Naive thymus-derived CD4-positive, alpha-beta T cell (primary cell): ENCODE data around the gene SFXN5. TPM values are rescaled to one million over a fixed set of nuclear protein-coding genes. Genes with fewer than 3 reads are reported as not detected.
A peak's percentile ranks its signal among the peaks of the same experiment; 100 is the strongest.

Source experiments
- ATAC-seq: fragments of 150-1000 bp; cut with Tn5 transposase; 2 replicates; pipeline ENCODE4 v1.10.0; 2021; ENCODE audit warnings: mild to moderate bottlenecking, moderate library complexity
- CTCF ChIA-PET: fragments of 350-600 bp; sonication (Branson Sonifier 250); formaldehyde crosslinking; loops from one replicate; lab custom pipeline; 2021; ENCODE audit warnings: antibody characterized with exemption; lab: Charles Lee
- POLR2A ChIA-PET: fragments of 350-600 bp; sonication (Branson Sonifier 250); formaldehyde crosslinking; loops from one replicate; lab custom pipeline; 2021; ENCODE audit warnings: antibody characterized with exemption, inconsistent platforms; lab: Charles Lee
- DNase-seq, 9 donors: peaks; one replicate each; pipeline versions ENCODE4 v3.0.0 to v3.0.0-alpha.2; 2020 to 2022; ENCODE audit warnings: mixed read lengths in 1 of 9
- H3K27ac ChIP-seq: one replicate; pipeline ENCODE4 v1.7.0; 2013; ENCODE audit warnings: mild to moderate bottlenecking, low read depth, low read length, moderate library complexity
- H3K27me3 ChIP-seq, 2 donors: one replicate each; pipeline ENCODE4 v1.7.0; 2013; ENCODE audit warnings: low read length in 2 of 2, mild to moderate bottlenecking in 2 of 2, moderate library complexity in 2 of 2; ENCODE audit not compliant: control insufficient read depth in 2 of 2, insufficient read depth in 2 of 2
- H3K36me3 ChIP-seq, 3 experiments: 1 replicate in 2 of 3; 2 replicates in 1 of 3; pipeline ENCODE4 v1.7.0; 2013; ENCODE audit warnings: low read length in 3 of 3, mild to moderate bottlenecking in 3 of 3, moderate library complexity in 1 of 3; ENCODE audit not compliant: insufficient read depth in 3 of 3, control insufficient read depth in 2 of 3
- H3K4me1 ChIP-seq, 2 donors: one replicate each; pipeline ENCODE4 v1.7.0; 2013; ENCODE audit warnings: low read length in 2 of 2, mild to moderate bottlenecking in 2 of 2, moderate library complexity in 1 of 2; ENCODE audit not compliant: control insufficient read depth in 2 of 2, insufficient read depth in 2 of 2
- H3K4me3 ChIP-seq: 2 replicates; pipeline ENCODE4 v1.7.0; 2013; ENCODE audit warnings: mild to moderate bottlenecking, low read length
- H3K9me3 ChIP-seq, 3 experiments: 1 replicate in 2 of 3; 2 replicates in 1 of 3; pipeline ENCODE4 v1.7.0; 2013; ENCODE audit warnings: low read length in 3 of 3; ENCODE audit not compliant: control insufficient read depth in 2 of 3
- H3K27ac Mint-ChIP-seq, 9 donors: one replicate each; pipeline ENCODE4 v1.8.0; 2020 to 2022; ENCODE audit warnings: mixed read lengths in 9 of 9, mild to moderate bottlenecking in 8 of 9, moderate library complexity in 5 of 9, inconsistent platforms in 2 of 9
- H3K27me3 Mint-ChIP-seq, 5 donors: one replicate each; pipeline ENCODE4 v1.8.0; 2021 to 2022; ENCODE audit warnings: mixed read lengths in 5 of 5, mild to moderate bottlenecking in 1 of 5
- H3K36me3 Mint-ChIP-seq, 5 donors: one replicate each; pipeline ENCODE4 v1.8.0; 2020 to 2022; ENCODE audit warnings: mixed read lengths in 5 of 5, mild to moderate bottlenecking in 3 of 5, inconsistent platforms in 1 of 5
- H3K4me1 Mint-ChIP-seq, 7 donors: one replicate each; pipeline ENCODE4 v1.8.0; 2020 to 2022; ENCODE audit warnings: mixed read lengths in 7 of 7, mild to moderate bottlenecking in 3 of 7, inconsistent platforms in 1 of 7
- H3K4me3 Mint-ChIP-seq, 10 donors: one replicate each; pipeline ENCODE4 v1.8.0; 2020 to 2022; ENCODE audit warnings: mild to moderate bottlenecking in 10 of 10, mixed read lengths in 10 of 10, moderate library complexity in 6 of 10, inconsistent platforms in 2 of 10
- H3K9me3 Mint-ChIP-seq, 11 donors: one replicate each; pipeline ENCODE4 v1.8.0; 2020 to 2022; ENCODE audit warnings: mixed read lengths in 11 of 11, mild to moderate bottlenecking in 4 of 11, inconsistent platforms in 1 of 11, moderate library complexity in 1 of 11
- intact Hi-C, 2 donors: fragments of 100-400 bp; cut with micrococcal nuclease; formaldehyde crosslinking; loops; one replicate each; pipeline ENCODE4 v1.15.1; 2023
- polyA plus RNA-seq, 2 donors: library from polyadenylated mRNA; unstranded; fragments of 300-500 nt; fragmentation: Illumina TruSeq; gene quantifications; one replicate each; pipeline ENCODE4 v1.2.3, GENCODE V29; 2021
- total RNA-seq, 6 experiments: library from RNA in 5 of 6; stranded (reverse) in 5 of 6; gene quantifications; 1 replicate in 5 of 6; 2 replicates in 1 of 6; pipeline ENCODE4 v1.2.3 and lab custom pipeline; 2021 to 2026

The SFXN5 gene
- total and polyA plus RNA-seq, 7 experiments from 2014 or later, result 2.2 to 17.4 (median 9.1) TPM

DNA sequence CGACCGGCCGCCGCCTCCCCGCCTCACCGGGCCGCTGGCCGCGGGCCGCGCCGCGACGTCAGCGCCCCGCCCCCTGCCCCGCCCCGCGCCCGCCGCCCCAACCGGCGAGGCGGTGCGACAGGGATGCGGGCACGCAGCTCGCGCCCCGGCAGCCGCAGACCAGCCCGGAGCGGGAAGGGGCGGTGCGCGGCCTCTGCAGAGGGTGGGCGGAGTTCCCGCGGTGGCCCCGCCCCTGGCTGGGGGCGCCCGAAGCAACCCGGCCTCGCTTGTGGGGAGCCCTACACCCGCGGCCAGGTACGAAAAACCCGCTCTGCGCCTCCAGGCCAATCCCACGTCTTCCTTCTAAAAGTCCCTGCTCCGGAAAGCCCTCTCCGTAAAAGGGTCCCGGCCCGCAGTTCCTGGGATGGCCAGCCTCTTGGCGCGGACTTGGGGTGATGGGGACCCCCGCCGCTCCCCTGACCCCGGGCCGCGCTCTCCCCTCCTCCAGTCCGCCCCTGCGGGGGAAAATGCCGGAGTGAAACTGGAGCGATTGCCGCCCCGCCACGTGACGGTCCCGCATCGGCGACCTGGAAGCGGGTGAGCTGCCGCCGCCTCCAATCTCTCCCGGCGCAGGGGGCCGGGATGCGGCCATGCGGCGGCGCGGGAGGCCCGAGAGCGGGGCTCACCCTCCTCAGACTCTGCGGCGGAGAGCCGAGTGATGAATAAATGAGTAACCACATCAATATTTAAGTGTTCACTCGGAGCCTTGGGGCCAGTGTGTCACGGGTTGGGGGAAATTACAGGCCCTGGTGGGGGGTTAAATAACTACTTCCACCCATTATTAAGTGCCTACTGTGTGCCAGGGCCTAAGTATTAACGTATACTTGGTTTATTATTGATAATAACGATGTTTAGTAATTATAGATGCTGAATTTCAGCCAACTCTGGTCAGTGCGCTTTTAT lies 41.7 kb upstream of the SFXN5 start, which contains the start of gene RAB11FIP5:
RAB11FIP5 (minus strand) TSS at position 36 of the 942 bp plus-strand sequence. CDS start 171 bp downstream, outside the sequence.
- Mint-ChIP-seq H3K36me3 (peaks cover 0 to 1% (median 0%) of the 10 kb centered on the region in 5 donors), H3K27me3 (peaks cover 0 to 14% (median 0%) of the 10 kb centered on the region in 5 donors), H3K4me1 (peaks cover 9 to 32% (median 26%) of the 10 kb centered on the region in 7 donors), H3K27ac (peak within 1 kb of the TSS in 8 of 9 donors; percentile 41 to 81 (median 74)), H3K4me3 (peak within 1 kb of the TSS; percentile 80 to 92 (median 88)), H3K9me3 (no peaks in the 10 kb centered on the region)
- Histone ChIP-seq H3K9me3 (no peaks in the 10 kb centered on the region), H3K4me3 (peak within 1 kb of the TSS; percentile 68), H3K27ac (peak within 1 kb of the TSS; percentile 61), H3K27me3 (no peaks in the 10 kb centered on the region), H3K36me3 (no peaks in the 10 kb centered on the region), H3K4me1 (peaks cover 4 to 13% of the 10 kb centered on the region in 2 donors)
- POLR2A ChIA-PET, result interaction anchor here (0.7 to 2.2 kb wide), 3 partner anchors 64 to 446 kb away, joined by 5 to 7 read pairs (median 7); partner anchors contain the start of gene SMYD5
- CTCF ChIA-PET, result interaction anchor here (1.2 to 1.6 kb wide), 3 partner anchors 28 to 64 kb away, joined by 3 to 5 read pairs (median 3); no protein-coding TSS in a partner anchor
- ATAC-seq (peak; percentile 94), DNase-seq (peak; percentile 70 to 88 (median 76))
- intact Hi-C loops, result loop anchor here (1.0 to 5.0 kb wide), 9 partner anchors 42 to 274 kb away; partner anchors contain the start of genes ALMS1 (in 2 of the 2), SFXN5 (in 2 of the 2), CCT7 (in 1 of the 2) and EGR4 (in 1 of the 2)

- peak; percentile 32 for ATAC-seq
- peak overlapping the region; percentile 68 for H3K4me3 ChIP-seq
Measured at GRCh38 chr2:73112026-73112912, 40.8 kb upstream of the SFXN5 start.

GRCh38 chr2:73111073-73112025 lies 39.8 kb upstream of the SFXN5 start:
- Mint-ChIP-seq H3K4me3 (peak overlapping the region; percentile 80 to 92 (median 88)), H3K36me3 (peaks cover 0 to 1% (median 0%) of the 10 kb centered on the region in 5 donors), H3K4me1 (peaks cover 14 to 38% (median 30%) of the 10 kb centered on the region in 7 donors), H3K9me3 (no peaks in the 10 kb centered on the region), H3K27ac (peak overlapping the region; percentile 41 to 81 (median 76)), H3K27me3 (peaks cover 0 to 10% (median 0%) of the 10 kb centered on the region in 5 donors)
- Histone ChIP-seq H3K4me3 (peak overlapping the region; percentile 68), H3K9me3 (no peaks in the 10 kb centered on the region), H3K36me3 (no peaks in the 10 kb centered on the region), H3K27me3 (no peaks in the 10 kb centered on the region), H3K27ac (peak overlapping the region; percentile 61), H3K4me1 (peaks cover 4 to 13% of the 10 kb centered on the region in 2 donors)
- intact Hi-C loops, result loop anchor here (1.0 to 5.0 kb wide), 5 partner anchors 40 to 276 kb away; partner anchors contain the start of genes ALMS1 (in 2 of the 2), CCT7 (in 1 of the 2), EGR4 (in 1 of the 2) and SFXN5 (in 1 of the 2)
- DNase-seq (peak in 6 of 9 donors; percentile 3 to 31 (median 8)), ATAC-seq (no peak)
- ChIA-PET CTCF (interaction anchor here (1.2 to 1.5 kb wide), 3 partner anchors 26 to 101 kb away, joined by 3 to 5 read pairs (median 3); no protein-coding TSS in a partner anchor), POLR2A (interaction anchor here (0.5 to 2.2 kb wide), 5 partner anchors 40 to 1893 kb away, joined by 3 to 7 read pairs (median 4); partner anchors contain the start of genes SFXN5 and SMYD5)

More at GRCh38 chr2:73112026-73112912, 40.8 kb upstream of the SFXN5 start:
- POLR2A ChIA-PET, result interaction anchor here (1.0 to 2.2 kb wide), 3 partner anchors 41 to 101 kb away, joined by 4 to 7 read pairs (median 7); partner anchors contain the start of genes SFXN5 and SMYD5
- H3K27me3 Mint-ChIP-seq, result peaks cover 0 to 14% (median 0%) of the 10 kb centered on the region in 5 donors
- CTCF ChIA-PET, result interaction anchor here (0.5 to 1.5 kb wide), 3 partner anchors 16 to 100 kb away, joined by 3 to 5 read pairs (median 4); no protein-coding TSS in a partner anchor
- Histone ChIP-seq H3K4me1 (peaks cover 4 to 13% of the 10 kb centered on the region in 2 donors), H3K9me3 (no peaks in the 10 kb centered on the region), H3K36me3 (no peaks in the 10 kb centered on the region), H3K27me3 (no peaks in the 10 kb centered on the region), H3K27ac (peak overlapping the region; percentile 61)
- peak; percentile 15 to 43 (median 37) for DNase-seq
- peaks cover 0 to 1% (median 0%) of the 10 kb centered on the region in 5 donors for H3K36me3 Mint-ChIP-seq
- H3K4me1 Mint-ChIP-seq, result peaks cover 10 to 34% (median 30%) of the 10 kb centered on the region in 7 donors
- H3K4me3 Mint-ChIP-seq, result peak overlapping the region; percentile 80 to 92 (median 88)
- peak overlapping the region in 8 of 9 donors; percentile 41 to 81 (median 74) for H3K27ac Mint-ChIP-seq
- no peaks in the 10 kb centered on the region for H3K9me3 Mint-ChIP-seq
- intact Hi-C loops, result loop anchor here (1.0 to 5.0 kb wide), 5 partner anchors 41 to 275 kb away; partner anchors contain the start of genes ALMS1 (in 2 of the 2), CCT7 (in 1 of the 2), EGR4 (in 1 of the 2) and SFXN5 (in 1 of the 2)

DNA sequence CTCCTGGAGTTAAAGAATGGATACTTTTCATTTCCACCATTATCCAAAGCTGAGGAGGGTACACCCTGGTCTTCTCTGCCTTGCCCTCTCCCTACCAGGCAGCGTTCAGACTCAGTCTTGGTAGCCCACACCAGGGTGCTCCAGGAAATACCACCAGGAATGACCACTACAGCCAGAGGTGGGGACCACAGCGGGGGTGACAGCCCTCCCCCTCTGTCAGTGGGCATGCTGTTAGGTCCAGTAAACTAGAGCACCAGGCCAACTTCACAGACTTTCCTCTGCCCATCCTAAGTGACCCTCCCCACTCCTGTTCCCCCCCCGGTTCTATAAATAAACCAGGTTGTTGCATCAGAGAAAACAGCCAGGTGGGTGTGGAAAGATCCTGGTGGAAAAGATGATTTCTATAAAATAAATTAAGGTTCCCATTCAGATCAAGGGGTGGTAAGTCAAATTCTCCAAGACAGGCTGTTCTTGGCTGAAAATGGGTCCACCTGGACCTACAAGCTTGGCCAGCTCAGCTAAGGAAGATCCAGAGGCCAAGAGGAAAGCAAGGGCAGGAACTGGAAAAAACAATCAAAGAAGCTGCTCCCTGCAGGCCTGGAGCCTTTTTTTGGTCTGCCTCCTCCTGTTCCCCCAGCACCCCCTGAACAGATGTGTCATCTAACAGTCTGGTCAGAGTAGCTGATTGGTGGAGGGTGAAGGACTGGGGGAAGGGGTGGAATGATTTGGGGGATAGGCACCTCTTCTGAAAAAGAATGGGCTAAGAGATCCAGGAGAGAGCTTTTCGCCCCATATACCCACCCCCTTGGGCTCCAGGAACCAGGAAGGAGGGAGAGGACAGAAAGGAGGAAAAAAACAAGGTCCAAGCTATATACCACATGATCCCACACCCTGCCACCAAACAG lies 38.9 kb upstream of the SFXN5 start:
- ChIA-PET CTCF (interaction anchor here (1.2 to 1.5 kb wide), 2 partner anchors 67 to 102 kb away, joined by 3 read pairs; no protein-coding TSS in a partner anchor), POLR2A (interaction anchor here (0.5 to 0.9 kb wide), 2 partner anchors 65 to 1893 kb away, joined by 3 read pairs; no protein-coding TSS in a partner anchor)
- H3K4me3 ChIP-seq, result no peak overlapping the region
- no peak overlapping the region for H3K27ac ChIP-seq
- H3K36me3 ChIP-seq, result peaks cover 0 to 2% (median 0%) of the 10 kb centered on the region in 3 experiments
- no peaks in the 10 kb centered on the region for H3K9me3 ChIP-seq
- Mint-ChIP-seq H3K27ac (peak overlapping the region in 4 of 9 donors; percentile 51 to 80 (median 78)), H3K36me3 (peaks cover 0 to 3% (median 0%) of the 10 kb centered on the region in 5 donors), H3K27me3 (peaks cover 0 to 7% (median 0%) of the 10 kb centered on the region in 5 donors), H3K4me1 (peaks cover 16 to 38% (median 30%) of the 10 kb centered on the region in 7 donors), H3K9me3 (no peaks in the 10 kb centered on the region), H3K4me3 (peak overlapping the region; percentile 44 to 92 (median 85))
- peaks cover 4 to 13% of the 10 kb centered on the region in 2 donors for H3K4me1 ChIP-seq
- no peaks in the 10 kb centered on the region for H3K27me3 ChIP-seq
- DNase-seq (no peak), ATAC-seq (no peak)
- intact Hi-C loops, result loop anchor here (5.0 kb wide), 2 partner anchors 182 to 277 kb away; partner anchors contain the start of genes ALMS1 (in 2 of the 2) and EGR4 (in 1 of the 2)
